ENCODE results near the gene CLMP. TPM values are rescaled to one million over a fixed set of nuclear protein-coding genes. Genes with fewer than 3 reads are reported as not detected.

The CLMP gene
- polyA plus RNA-seq, 2 of the 4 experiments (the other 2 are of a cell fraction), result 15.7 to 17.1 TPM

DNA sequence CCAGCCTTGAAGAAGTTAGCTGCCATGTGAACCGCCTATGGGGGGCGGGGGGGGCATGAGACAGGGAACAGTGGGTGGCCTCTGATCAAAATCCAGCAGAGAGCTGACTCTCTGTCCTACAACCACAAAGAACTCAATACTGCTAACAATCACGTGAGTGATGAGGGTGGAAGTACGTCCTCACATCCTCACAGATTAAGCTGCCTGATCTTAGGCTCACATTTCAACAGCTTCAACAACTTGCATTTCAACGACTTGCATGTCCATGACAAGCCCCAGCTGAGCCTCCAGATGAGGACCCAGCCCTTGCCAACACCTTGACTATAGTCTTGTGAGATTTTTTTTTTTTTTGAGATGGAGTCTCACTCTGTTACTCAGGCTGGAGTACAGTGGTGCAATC lies 51.6 kb downstream of the CLMP start:
- POLR2A ChIA-PET, result no interaction called here
- CTCF ChIA-PET, result interaction anchor here (0.9 to 1.6 kb wide), 5 partner anchors 20 to 118 kb away, joined by 3 to 4 read pairs (median 3); no protein-coding TSS in a partner anchor
- ATAC-seq (no peak), FAIRE-seq (no peak), DNase-seq (ENCODE audit: low read depth in 1 of 2, low spot score in 1 of 2) (no peak)
- Histone ChIP-seq H3K4me3 (no peak overlapping the region), H3K4me1 (peaks cover 27% of the 10 kb centered on the region), H3K4me2 (no peak overlapping the region), H3K27ac (peak overlapping the region; percentile 95; a peak in 5 of 6 replicates), H3K9me3 (no peaks in the 10 kb centered on the region)
- TF ChIP-seq HOXA7 (CRISPR knock-in tag; IDR thresholded peaks at IDR 0.05) (no peak), SREBF2 (IDR thresholded peaks at IDR 0.05) (no peak)
- WGBS (ENCODE audit: missing lambda C conversion rate), result 89% methylated on average over 3 of the region's 5 CpGs

GRCh38 chr11:123139206-123139605 lies 55.8 kb downstream of the CLMP start:
- no peaks in the 10 kb centered on the region for H3K9me3 ChIP-seq
- no peak overlapping the region for H3K4me3 ChIP-seq
- POLR2A ChIA-PET, result no interaction called here
- FAIRE-seq (no peak), DNase-seq (ENCODE audit: low read depth in 1 of 2, low spot score in 1 of 2) (no peak), ATAC-seq (no peak)
- TF ChIP-seq ESRRA (IDR thresholded peaks at IDR 0.05; ENCODE audit: borderline replicate concordance, low read length) (no peak), HOXB13 (CRISPR knock-in tag; IDR thresholded peaks at IDR 0.05; ENCODE audit: low read depth) (no peak), FOSB (CRISPR knock-in tag; IDR thresholded peaks at IDR 0.05) (no peak), ATOH8 (CRISPR knock-in tag; IDR thresholded peaks at IDR 0.05; ENCODE audit: low read depth) (no peak), EHMT2 (IDR thresholded peaks at IDR 0.05; ENCODE audit: low read depth) (no peak), NPAS2 (CRISPR knock-in tag; IDR thresholded peaks at IDR 0.05; ENCODE audit: borderline replicate concordance) (no peak), BHLHE40 (IDR thresholded peaks at IDR 0.05; ENCODE audit: low read depth, low read length) (no peak), CEBPB (IDR thresholded peaks at IDR 0.05) (no peak), ZNF302 (CRISPR knock-in tag; IDR thresholded peaks at IDR 0.05) (no peak)
- TF ChIP-seq, protein P1, sequence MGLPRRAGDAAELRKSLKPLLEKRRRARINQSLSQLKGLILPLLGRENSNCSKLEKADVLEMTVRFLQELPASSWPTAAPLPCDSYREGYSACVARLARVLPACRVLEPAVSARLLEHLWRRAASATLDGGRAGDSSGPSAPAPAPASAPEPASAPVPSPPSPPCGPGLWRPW (IDR thresholded peaks at IDR 0.05), result no peak
- TF ChIP-seq, protein P2, sequence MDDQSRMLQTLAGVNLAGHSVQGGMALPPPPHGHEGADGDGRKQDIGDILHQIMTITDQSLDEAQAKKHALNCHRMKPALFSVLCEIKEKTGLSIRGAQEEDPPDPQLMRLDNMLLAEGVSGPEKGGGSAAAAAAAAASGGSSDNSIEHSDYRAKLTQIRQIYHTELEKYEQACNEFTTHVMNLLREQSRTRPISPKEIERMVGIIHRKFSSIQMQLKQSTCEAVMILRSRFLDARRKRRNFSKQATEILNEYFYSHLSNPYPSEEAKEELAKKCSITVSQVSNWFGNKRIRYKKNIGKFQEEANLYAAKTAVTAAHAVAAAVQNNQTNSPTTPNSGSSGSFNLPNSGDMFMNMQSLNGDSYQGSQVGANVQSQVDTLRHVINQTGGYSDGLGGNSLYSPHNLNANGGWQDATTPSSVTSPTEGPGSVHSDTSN (IDR thresholded peaks at IDR 0.05), result no peak
- peaks cover 5% of the 10 kb centered on the region for H3K4me1 ChIP-seq
- H3K27ac ChIP-seq, result no peak overlapping the region
- WGBS (ENCODE audit: missing lambda C conversion rate), result 98% methylated on average over 4 of the region's 4 CpGs
- H3K4me2 ChIP-seq, result no peak overlapping the region
- CTCF ChIA-PET, result interaction anchor here (2.0 kb wide), 1 partner anchor 108 kb away, joined by 10 read pairs; no protein-coding TSS in a partner anchor

DNA sequence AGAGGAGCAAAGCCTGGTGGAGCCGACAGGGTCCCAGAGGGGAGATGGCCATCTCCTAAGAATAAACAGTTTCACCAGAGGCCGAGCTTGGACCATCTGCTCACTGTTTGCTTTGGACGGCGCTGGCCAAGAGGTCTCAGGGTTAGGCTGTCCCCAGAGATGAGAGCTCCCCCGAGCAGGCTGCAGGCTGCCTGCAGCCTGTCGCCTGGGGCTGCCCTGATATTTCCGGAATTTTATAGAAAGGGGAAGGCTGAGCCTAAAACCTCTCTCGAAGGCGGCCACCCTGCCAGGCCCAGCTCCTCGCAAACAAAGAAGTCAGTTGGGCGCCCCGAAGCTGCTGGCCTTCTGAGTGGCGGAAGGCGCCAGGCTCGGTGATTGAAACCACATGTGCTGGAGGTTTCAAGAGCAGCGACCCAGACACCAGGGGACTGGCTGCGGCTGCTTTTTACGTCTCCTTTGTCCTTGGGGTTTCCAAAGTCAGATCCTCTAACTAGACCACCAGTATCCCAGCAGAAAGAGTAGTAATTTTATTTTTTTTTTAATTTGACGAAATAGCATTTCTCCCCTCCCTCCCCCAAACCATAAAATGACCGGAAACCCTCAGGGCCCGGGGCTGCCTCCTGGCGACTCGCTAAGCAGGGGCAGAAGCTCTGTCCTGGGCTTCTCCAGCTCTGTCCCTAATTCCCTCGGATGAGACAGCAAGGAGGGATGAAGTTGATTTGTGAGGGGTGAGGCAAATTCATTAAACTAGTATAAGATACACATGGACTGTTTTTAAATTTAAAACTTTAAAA lies 57.4 kb downstream of the CLMP start:
- TF ChIP-seq EHF (CRISPR knock-in tag; IDR thresholded peaks at IDR 0.05) (no peak), HEYL (CRISPR knock-in tag; IDR thresholded peaks at IDR 0.05) (no peak), RNF2 (IDR thresholded peaks at IDR 0.05; ENCODE audit: borderline replicate concordance, low read depth) (no peak), GATA3 (IDR thresholded peaks at IDR 0.05; ENCODE audit: borderline replicate concordance) (no peak), JUNB (IDR thresholded peaks at IDR 0.05) (no peak)
- ATAC-seq (no peak), FAIRE-seq (no peak), DNase-seq (ENCODE audit: low read depth in 1 of 2, low spot score in 1 of 2) (no peak)
- Histone ChIP-seq H3K27ac (peak overlapping the region in 1 of 2 experiments; percentile 52; a peak in 2 of 6 replicates), H3K4me2 (no peak overlapping the region), H3K4me3 (no peak overlapping the region), H3K4me1 (no peaks in the 10 kb centered on the region), H3K9me3 (no peaks in the 10 kb centered on the region)
- WGBS (ENCODE audit: missing lambda C conversion rate), result 91% methylated on average over 24 of the region's 24 CpGs
- CTCF ChIA-PET, result interaction anchor here (1.2 to 1.7 kb wide), 3 partner anchors 8 to 124 kb away, joined by 3 to 6 read pairs (median 3); no protein-coding TSS in a partner anchor
- POLR2A ChIA-PET, result no interaction called here
